PFSK-1 (cell line): ENCODE results near the gene CERCAM.

Experiments used
- POLR2AphosphoS5 ChIP-seq: IDR thresholded peaks from 2 replicates; pipeline ENCODE4 v1.6.1; 2012; ENCODE audit warnings: low read depth, mild to moderate bottlenecking, control low read depth, low read length, moderate library complexity
- REST ChIP-seq, 2 experiments: IDR thresholded peaks; 2 replicates each; pipeline versions ENCODE4 v1.6.1 to v1.8.0; 2011 to 2012; ENCODE audit warnings: low read depth in 2 of 2, low read length in 2 of 2, control low read depth in 1 of 2, inconsistent platforms in 1 of 2, mild to moderate bottlenecking in 1 of 2, moderate library complexity in 1 of 2; ENCODE audit not compliant: insufficient read depth in 1 of 2
- TAF1 ChIP-seq: IDR thresholded peaks from 2 replicates; pipeline ENCODE4 v1.6.1; 2012; ENCODE audit warnings: low read length, control low read depth, borderline replicate concordance; ENCODE audit not compliant: insufficient read depth

GRCh38 chr9:128448746-128449145, 28.1 kb downstream of the CERCAM start:
- no peak for TF ChIP-seq POLR2AphosphoS5
- no peak for TF ChIP-seq REST (IDR thresholded peaks at IDR 0.05; ENCODE audit: insufficient read depth in 1 of 2, low read depth in 2 of 2, low read length in 2 of 2)
- TF ChIP-seq TAF1 = no peak
